ENCODE results near the gene CYP4F8. TPM values are rescaled to one million over a fixed set of nuclear protein-coding genes. Genes with fewer than 3 reads are reported as not detected.

Gene CYP4F8
- total RNA-seq, 2 experiments from 2014 or later, result not detected

- CTCF ChIA-PET, result no interaction called here
- Mint-ChIP-seq H3K9me3 (no peaks in the 10 kb centered on the region), H3K27me3 (peaks cover 21% of the 10 kb centered on the region), H3K36me3 (ENCODE audit: low read depth) (no peaks in the 10 kb centered on the region), H3K27ac (no peak overlapping the region), H3K4me1 (ENCODE audit: low read depth) (peaks cover 6% of the 10 kb centered on the region), H3K4me3 (no peak overlapping the region)
- POLR2A ChIA-PET, result no interaction called here
- Histone ChIP-seq H3K27me3 (ENCODE audit: control insufficient read depth in 1 of 2, insufficient read depth in 2 of 2, low read length in 2 of 2) (peaks cover 17 to 18% of the 10 kb centered on the region in 2 experiments), H3K4me3 (ENCODE audit: low read length) (no peak overlapping the region), H3K9me3 (ENCODE audit: control insufficient read depth in 1 of 2, insufficient read depth in 1 of 2, low read length in 2 of 2) (peaks cover 0 to 9% of the 10 kb centered on the region in 2 experiments), H3K4me1 (ENCODE audit: insufficient read depth, low read length) (no peaks in the 10 kb centered on the region), H3K27ac (ENCODE audit: low read depth in 1 of 2, low read length in 2 of 2) (no peak overlapping the region), H3K36me3 (ENCODE audit: insufficient read depth, low read length) (no peaks in the 10 kb centered on the region)
- DNase-seq, result no peak
- intact Hi-C loops (cut with DNase I, micrococcal nuclease), result no loop called here
- ATAC-seq (ENCODE audit: poor library complexity), result no peak
- TF ChIP-seq CTCF (IDR thresholded peaks at IDR 0.05), result no peak
Measured at GRCh38 chr19:15666883-15667282, 51.9 kb downstream of the CYP4F8 start.

DNA sequence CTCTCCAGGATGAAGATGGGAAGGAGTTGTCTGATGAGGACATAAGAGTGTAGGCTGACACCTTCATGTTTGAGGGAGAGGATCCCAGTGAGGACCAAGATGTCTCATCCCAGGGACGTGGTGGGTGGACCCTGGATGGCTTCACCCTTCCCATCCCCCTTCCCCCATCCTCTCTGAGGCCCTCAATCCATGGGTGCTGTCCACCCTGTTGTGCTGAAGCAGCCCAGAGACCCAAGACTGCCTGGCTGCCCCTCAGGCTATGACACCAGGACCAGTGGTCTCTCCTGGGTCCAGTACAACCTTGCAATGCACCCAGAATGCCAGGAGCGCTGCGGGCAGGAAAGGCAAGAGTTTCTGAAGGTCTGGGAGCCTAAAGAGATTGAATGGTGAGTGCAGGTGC, 54.4 kb downstream of the CYP4F8 start:
- Mint-ChIP-seq H3K4me1 (ENCODE audit: low read depth) (peaks cover 23% of the 10 kb centered on the region), H3K27ac (no peak overlapping the region), H3K27me3 (no peaks in the 10 kb centered on the region), H3K9me3 (no peaks in the 10 kb centered on the region), H3K36me3 (ENCODE audit: low read depth) (no peaks in the 10 kb centered on the region), H3K4me3 (no peak overlapping the region)
- Histone ChIP-seq H3K27me3 (ENCODE audit: control insufficient read depth in 1 of 2, insufficient read depth in 2 of 2, low read length in 2 of 2) (peaks cover 4 to 18% of the 10 kb centered on the region in 2 experiments), H3K36me3 (ENCODE audit: insufficient read depth, low read length) (no peaks in the 10 kb centered on the region), H3K4me1 (ENCODE audit: insufficient read depth, low read length) (peaks cover 16% of the 10 kb centered on the region), H3K9me3 (ENCODE audit: control insufficient read depth in 1 of 2, insufficient read depth in 1 of 2, low read length in 2 of 2) (peaks cover 0 to 3% of the 10 kb centered on the region in 2 experiments), H3K4me3 (ENCODE audit: low read length) (no peak overlapping the region), H3K27ac (ENCODE audit: low read depth in 1 of 2, low read length in 2 of 2) (no peak overlapping the region)
- ChIA-PET CTCF (no interaction called here), POLR2A (no interaction called here)
- intact Hi-C loops (cut with DNase I, micrococcal nuclease), result no loop called here
- DNase-seq, result no peak
- no peak for ATAC-seq (ENCODE audit: poor library complexity)
- no peak for TF ChIP-seq CTCF (IDR thresholded peaks at IDR 0.05)

GRCh38 chr19:15669891-15670290, 54.9 kb downstream of the CYP4F8 start:
- H3K4me3 Mint-ChIP-seq, result no peak overlapping the region
- Histone ChIP-seq H3K9me3 (ENCODE audit: control insufficient read depth in 1 of 2, insufficient read depth in 1 of 2, low read length in 2 of 2) (peaks cover 0 to 3% of the 10 kb centered on the region in 2 experiments), H3K27ac (ENCODE audit: low read depth in 1 of 2, low read length in 2 of 2) (no peak overlapping the region), H3K36me3 (ENCODE audit: insufficient read depth, low read length) (no peaks in the 10 kb centered on the region), H3K4me3 (ENCODE audit: low read length) (no peak overlapping the region), H3K4me1 (ENCODE audit: insufficient read depth, low read length) (peaks cover 16% of the 10 kb centered on the region), H3K27me3 (ENCODE audit: control insufficient read depth in 1 of 2, insufficient read depth in 2 of 2, low read length in 2 of 2) (peaks cover 4 to 15% of the 10 kb centered on the region in 2 experiments)
- DNase-seq (no peak), ATAC-seq (ENCODE audit: poor library complexity) (no peak)
- peaks cover 23% of the 10 kb centered on the region for H3K4me1 Mint-ChIP-seq (ENCODE audit: low read depth)
- no peak overlapping the region for H3K27ac Mint-ChIP-seq
- intact Hi-C loops (cut with DNase I, micrococcal nuclease), result no loop called here
- POLR2A ChIA-PET, result no interaction called here
- no peaks in the 10 kb centered on the region for H3K27me3 Mint-ChIP-seq
- no peak for TF ChIP-seq CTCF (IDR thresholded peaks at IDR 0.05)
- H3K36me3 Mint-ChIP-seq (ENCODE audit: low read depth), result no peaks in the 10 kb centered on the region
- no peaks in the 10 kb centered on the region for H3K9me3 Mint-ChIP-seq
- CTCF ChIA-PET, result no interaction called here

All from CD4-positive, alpha-beta T cell (primary cell).